Activated effector memory CD4-positive, alpha-beta T cell treated with anti-CD3 and anti-CD28 coated beads, Interleukin-2, amount 50 U/mL, for 16 hours (primary cell): ENCODE data around the gene TMEM50B.
"Not testable (repeated sequence)": the region's sequence is repeated elsewhere in the genome, so short reads cannot be mapped to it uniquely, and the experiment has no call there.

Experiments
- DNase-seq: peaks from one replicate; pipeline ENCODE4 v3.0.0-alpha.2; 2020

The TMEM50B gene

DNA sequence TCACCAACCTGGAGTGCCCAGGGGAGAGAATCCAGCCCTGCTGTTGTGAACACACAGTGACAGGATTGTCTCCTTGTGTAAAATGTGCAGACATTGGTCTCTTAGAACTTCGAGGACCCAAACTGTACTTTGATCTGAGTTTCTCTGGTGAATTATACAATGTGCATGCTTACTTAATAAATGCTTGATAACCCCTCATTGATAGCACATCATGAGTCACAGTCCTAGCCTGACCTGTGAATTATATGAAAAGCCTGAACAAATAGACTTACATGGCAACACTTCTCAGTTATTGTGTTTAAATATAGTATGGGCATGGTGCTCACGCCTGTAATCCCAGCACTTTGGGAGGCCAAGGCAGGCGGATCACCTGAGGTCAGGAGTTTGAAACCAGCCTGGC is 53.9 kb downstream of the TMEM50B start:
- no peak for DNase-seq

DNA sequence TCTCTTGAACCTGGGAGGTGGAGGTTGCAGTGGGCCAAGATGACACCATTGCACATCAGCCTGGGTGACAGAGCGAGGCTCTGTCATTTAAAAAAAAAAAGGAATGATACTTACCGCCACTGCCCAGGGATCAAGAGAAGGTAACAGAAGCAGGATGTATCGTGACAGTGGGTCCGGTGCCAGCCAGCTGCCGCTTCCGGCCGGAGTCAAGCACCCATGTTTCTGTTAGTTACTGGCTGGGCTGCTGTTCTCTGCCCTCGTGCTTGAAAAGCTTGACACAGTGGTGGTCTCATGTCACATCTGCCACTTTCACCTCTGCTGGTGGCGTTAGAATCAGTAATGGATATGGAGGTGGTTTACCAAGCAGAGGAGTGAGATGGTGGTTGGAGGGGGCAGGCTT is 55.6 kb downstream of the TMEM50B start:
- no peak for DNase-seq

DNA sequence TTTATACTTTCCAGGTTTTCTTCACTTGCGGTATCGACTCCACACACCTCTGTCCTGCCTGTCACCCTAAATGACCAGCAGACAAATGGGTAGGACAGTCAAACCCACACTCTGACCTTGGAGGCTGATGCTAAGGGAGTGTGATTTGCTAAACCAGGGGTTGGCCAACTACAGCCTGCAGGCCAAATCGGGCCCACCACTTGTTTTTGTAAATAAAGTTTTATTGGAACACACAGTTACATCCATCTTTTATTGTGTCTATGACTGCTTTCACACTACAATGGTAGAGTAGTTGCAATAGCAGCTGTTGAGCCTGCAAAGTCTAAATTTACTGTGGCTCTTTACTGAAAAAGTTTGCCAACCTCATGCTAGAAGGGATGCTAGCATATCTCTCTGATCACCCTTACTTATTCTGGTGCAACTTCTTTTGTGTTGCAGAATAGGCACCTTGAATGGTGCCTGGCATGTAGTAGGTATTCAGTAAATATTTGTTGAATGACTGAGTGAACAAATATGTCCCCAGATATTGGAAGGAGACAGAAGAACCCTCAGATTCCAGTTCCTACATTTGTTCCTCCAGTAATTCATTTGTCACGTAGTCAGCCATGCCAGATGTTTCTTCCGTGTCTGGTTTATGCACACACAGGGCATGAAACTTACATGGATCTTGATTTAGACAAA is 57.9 kb downstream of the TMEM50B start:
- DNase-seq: no peak

DNA sequence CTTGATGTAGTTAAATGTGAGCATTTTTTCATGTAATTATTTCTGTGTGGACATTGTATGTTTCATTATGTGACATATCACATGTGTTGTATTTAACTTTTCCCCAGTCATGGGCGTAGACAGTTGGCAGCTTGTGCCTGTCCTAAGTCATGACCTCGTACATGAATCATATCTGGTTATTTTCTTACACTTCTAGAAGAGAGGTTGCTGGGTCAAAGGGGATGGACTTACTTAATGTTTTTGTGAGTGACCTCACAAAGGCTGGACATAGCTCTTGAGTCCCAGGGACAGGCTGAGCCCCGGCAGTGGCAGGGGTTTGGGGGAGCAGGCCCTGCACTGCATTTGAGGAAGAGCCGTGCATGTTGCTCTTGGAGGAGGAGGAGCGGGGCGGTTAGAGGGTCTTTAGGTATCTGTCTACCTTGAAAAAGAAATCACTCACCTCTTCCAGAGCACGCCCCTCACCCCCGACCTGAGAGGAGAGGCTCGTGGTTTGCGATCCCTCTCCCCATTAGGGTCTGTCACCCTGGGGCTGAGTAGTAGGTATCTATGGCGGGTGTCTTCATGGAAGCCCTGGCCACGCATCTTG is 60.1 kb downstream of the TMEM50B start:
- no peak for DNase-seq

DNA sequence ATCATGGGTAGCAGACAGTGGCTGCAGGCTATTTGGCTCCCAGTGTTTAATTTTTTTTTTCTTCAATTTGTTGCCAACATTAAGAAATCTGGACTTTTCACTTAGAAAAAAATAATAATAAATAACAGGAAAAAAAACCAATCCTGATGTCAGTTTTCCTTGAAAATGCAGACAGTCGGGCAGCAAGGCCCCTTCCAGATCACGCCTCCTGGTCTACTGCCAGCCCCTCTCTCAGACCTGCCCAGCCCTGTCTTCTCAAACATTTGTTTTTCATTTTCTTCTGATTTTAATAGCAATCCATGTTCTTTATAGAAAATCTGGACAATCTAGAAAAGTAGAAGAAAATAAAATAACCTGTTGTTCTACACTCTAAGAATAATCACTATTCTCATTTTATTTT is 61.1 kb downstream of the TMEM50B start:
- no peak for DNase-seq

DNA sequence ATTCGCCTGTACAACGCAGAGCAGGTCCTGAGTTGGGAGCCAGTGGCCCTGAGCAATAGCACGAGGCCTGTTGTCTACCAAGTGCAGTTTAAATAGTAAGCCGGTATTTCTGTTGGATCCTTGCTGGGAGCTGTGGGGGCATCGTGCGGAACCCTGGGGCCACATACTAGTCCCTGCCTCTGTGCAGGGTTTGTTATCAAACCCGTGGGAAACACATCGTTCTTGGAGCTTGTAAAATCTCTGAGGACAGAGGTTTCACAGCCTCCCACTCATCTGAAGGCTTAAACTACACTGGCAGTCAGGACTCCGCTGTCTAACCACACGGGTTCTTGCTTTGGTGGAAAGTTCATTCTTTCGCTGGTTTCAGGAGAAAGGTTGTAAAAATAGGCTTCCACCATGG is 64.8 kb downstream of the TMEM50B start:
- DNase-seq: no peak

DNA sequence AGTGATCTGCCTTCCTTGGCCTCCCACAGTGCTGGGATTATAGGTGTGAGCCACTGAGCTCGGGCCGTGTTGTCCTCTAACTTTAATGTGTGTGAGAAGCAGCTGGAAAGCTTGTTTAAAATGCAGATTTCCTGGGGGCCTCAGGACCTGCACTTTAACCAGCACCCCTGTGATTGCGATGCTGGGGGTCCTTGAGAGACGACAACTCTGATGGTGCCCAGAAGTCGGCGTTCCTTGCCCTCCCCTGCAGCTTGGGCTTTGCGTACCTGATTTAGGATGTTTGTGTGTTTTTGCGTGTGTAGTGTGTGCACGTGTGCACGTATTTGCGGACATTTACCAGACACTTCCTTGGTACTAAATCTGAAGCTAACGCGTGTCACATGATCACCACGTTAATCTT is 65.7 kb downstream of the TMEM50B start:
- no peak for DNase-seq

DNA sequence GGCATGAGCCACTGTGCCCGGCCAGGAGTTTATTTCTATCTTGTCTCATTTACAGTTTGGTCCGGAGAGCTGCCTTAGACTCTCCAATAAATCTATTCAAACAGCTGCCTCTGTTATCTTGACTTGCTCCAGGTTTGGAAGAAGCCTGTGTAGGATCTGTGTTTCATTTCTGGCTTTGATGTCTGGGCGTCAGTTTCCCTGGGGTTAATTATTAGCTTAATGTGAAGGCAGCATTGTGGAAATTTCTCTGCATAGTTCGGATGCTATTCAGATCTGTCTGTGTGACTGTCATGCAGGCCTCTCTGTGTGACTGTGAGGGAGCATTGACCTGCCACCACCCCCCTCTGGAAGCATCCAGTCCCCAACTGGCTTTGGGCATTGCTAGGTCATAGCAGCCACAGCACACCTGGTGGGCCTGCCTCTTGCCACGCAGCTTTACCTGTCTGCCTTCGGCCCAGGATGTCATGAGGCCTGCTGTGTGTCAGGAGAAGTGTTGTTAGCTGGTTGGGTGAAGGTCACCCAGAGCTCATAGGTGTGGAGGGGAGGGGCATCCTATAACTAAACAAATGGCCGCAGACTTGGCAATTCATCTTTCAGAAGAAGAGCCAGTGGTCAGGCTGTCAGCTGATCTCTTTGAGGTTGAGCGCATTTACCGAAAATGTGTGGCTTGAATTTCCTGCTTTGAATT is 66.8 kb downstream of the TMEM50B start:
- no peak for DNase-seq

DNA sequence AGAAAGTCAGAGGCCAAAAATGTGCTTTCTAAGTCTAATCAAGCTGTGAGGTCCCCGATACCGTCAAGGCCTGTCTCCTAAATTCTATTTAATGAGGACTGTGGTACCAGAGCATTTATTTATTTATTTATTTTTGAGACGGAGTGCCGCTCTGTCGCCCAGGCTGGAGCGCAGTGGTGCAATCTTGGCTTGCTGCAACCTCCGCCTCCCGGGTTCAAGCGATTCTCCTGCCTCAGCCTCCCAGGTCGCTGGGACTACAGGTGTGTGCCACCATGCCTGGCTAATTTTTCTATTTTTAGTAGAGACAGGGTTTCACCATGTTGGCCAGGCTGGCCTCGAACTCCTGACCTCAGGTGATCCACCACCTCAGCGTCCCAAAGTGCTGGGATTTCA is 67.3 kb downstream of the TMEM50B start:
- not testable (repeated sequence) for DNase-seq

DNA sequence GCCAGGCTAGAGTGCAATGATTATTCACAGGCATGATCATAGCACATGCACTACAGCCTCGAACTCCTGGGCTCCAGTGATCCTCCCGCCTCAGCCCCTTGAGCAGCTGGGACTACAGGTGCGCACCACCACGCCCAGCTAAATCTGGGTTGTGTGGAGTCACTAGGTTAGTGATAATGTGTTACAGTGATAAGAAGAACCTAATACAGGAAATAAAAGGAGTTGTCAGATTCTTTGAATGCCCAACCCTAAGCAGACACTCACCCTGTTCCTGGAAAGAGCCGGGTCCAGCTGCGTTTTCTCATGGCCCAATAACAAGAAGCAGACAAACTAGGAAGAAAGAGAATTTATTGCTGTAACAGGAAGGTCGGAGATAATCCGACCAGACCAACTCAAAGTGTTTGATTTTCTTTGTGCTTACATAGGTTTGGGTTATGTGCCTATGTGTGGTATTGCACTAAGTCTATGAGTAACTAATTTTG is 67.8 kb downstream of the TMEM50B start:
- DNase-seq: no peak

DNA sequence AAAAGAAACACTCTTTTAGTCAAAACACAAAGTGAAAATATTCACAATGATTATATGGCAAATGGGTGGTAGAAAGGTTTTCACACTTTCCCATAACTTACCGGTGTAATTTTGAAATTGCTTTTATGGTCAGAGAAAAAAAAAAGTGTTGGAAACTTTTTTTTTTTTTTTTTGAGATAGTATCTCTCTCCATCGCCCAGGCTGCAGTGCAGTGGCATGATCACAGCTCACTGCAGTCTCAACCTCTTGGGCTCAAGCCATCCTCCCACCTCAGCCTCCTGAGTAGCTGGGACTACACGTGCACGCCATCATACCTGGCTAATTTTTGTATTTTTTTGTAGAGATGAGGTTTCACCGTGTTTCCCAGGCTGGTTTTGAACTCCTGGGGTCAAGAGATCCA is 73.3 kb downstream of the TMEM50B start:
- DNase-seq: no peak

DNA sequence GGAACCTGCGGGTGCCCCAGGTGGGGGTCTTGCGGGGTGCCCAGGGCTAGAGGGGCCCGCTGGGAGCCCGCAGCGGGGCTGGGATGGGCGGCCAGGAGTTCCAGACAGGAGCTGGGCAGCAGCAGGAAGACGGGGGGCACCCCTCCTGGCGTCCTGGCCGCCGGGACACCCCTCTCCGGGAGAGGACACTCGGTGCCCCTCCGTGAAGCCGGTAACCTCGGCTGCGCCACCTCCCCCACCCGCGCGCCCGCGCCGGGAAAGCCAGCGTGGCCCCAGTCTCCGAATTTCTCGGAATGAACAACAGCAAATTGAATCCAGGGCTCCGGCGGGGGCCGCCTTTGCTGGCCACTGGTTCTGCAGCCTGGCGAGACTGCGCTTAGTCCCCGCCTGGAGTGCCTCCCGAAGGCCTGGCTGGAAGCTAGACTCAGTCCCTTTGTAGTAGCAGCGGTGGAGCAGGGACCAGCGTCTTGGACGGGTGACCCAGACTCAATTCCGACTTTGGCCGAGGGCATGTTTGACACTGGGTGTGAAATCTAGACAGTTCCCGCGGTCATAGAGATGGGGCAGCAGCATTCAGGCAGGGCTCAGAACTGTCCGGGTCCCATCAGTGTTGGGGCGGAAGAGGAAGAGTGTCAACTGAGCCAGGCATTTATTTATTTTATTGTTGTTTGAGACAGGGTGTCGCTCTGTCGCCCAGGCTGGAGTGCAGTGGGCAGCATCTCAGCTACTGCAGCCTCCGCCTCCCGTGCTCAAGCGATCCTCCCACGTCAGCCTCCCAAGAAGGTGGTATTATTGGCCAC is 75.8 kb downstream of the TMEM50B start:
- DNase-seq: peak; percentile 74

DNA sequence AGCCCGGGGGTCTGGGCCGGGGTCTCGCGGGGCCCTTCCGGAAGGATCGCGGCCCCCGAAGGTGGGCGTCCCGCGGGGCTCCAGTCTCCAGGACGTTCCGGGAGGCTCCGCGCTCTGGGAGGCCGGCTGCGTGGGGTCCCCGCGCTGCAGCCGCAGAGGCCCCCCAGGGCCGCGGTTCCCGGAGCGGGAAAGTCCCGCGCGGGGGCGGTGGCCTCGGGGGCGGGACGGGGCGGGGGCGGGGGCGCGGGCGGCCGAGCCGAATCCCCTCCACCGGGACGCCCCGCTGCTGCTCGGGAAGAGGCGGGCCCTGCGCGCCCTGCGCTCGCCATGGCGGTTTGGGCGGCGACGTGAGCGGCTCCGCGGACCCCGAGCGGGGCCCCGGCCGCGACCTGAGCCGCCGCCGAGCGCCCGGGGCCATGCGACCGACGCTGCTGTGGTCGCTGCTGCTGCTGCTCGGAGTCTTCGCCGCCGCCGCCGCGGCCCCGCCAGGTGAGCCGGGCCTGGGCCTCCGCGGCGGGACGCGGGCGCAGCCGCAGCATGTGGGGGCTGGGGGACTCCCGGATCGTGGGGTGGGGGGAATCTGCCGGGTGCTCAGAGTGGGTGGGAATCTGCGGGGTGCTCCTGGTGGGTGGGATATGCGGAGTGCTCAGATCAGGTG is 76.5 kb downstream of the TMEM50B start, which contains the start of gene IFNGR2:
Gene IFNGR2, plus strand, starts transcription at position 286 of the 658 bp plus-strand sequence. Its CDS starts 131 bp downstream, at position 417.
- DNase-seq: peak; percentile 83

DNA sequence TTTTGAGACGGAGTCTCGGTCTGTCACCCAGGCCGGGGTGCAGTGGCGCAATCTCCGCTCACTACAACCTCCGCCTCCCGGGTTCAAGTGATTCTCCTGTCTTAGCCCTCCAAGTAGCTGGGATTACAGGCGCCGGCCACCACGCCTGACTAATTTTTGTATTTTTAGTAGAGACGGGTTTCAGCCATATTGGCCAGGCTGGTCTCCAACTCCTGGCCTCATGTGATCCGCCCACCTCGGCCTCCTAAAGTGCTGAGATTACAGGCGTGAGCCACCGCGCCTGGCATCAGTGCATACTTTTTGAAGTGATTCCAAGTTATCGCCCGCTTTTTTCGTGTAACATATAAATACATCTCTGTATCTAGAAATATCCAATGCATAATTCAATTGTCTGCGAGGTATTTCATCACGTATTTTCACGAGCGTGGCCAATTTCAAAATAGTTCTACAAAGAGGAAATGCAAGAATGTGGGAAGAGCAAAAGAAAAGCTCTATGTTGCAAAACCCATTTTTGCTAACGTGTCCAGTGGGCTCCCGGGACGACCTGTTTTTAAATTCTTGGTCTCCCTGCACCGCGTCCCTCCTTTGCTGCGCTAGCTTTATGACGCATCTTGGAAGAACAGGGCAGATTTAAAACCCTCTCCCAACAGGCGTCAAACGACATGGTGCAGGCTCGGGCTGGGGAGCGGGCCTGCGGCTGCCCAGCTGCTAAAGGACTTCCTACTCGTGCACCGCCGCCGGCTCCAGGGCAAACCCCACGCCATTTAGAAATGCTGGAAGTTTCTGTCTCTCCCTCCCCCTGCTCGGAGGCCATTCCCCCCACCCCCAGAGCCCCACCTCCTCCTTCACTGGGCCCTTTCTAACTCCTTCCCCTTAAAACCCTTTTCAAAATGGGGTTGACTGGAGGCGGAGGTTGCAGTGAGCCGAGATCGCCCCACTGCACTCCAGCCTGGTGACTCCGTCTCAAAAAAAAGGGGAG is 77.5 kb downstream of the TMEM50B start:
- DNase-seq: no peak

DNA sequence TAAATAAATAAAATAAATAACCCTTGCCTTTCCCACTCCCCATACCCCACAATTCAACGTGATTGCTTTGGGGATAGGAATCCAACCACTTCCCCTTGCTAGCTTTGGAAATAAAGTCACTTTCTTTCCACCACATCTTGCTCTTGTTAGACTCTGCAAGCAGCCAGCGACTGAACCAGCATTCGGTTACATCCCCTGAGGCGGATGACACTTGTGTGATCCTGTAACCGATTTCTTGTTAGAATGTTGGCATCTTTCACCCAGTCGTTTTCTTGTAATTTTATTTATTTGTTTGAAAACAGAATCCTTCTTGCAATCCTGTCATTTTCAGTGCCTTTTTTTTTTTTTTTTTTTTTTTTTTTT is 78.2 kb downstream of the TMEM50B start:
- no peak for DNase-seq
